GM19372 (cell line): ENCODE data around the gene ZC4H2.
A peak's percentile ranks its signal among the peaks of the same experiment; 100 is the strongest.
"Not testable (repeated sequence)": the region's sequence is repeated elsewhere in the genome, so short reads cannot be mapped to it uniquely, and the experiment has no call there.

Experiments used
- ATAC-seq: cut with Tn5 transposase; IDR thresholded peaks from one replicate; pipeline ENCODE4 v1.9.1; 2021; ENCODE audit warnings: mild to moderate bottlenecking, low read depth, moderate library complexity; ENCODE audit not compliant: unreplicated experiment

The ZC4H2 gene, protein sequence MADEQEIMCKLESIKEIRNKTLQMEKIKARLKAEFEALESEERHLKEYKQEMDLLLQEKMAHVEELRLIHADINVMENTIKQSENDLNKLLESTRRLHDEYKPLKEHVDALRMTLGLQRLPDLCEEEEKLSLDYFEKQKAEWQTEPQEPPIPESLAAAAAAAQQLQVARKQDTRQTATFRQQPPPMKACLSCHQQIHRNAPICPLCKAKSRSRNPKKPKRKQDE

DNA sequence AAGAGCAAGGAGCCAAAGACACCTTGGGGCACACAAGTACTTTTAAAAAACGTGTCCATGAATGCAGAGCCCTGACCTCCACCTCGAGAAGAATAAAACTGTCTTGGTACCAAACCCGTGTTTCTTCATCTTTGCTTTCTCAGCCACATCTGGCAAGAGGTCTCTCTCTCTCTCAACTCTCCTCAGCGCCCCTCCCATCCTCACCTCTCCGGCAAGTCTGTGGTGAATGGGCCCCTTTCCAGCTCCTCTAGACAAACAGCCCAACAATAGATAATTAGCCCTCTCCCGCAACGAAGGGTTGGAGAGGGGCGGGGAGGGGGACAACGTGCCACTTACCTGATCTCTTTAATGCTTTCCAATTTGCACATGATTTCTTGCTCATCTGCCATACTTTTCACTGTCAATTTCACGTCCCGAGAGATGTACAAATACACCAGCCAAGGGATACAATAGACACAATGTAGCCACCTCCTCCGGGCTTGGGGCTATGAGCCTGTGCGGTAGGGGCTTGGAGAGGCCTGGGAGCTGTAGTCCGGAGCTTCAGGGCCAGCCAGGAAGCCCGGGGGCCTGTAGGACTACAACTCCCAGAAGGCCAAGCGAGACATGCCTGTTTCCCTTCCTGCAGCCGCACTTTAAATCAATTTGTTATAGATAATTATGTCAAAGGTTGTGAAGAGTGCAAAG lies at the start of gene ZC4H2:
ZC4H2 (minus strand) TSS at position 462 of the 684 bp plus-strand sequence; CDS start at position 389, 73 bp downstream.
- ATAC-seq, result peak; percentile 97

DNA sequence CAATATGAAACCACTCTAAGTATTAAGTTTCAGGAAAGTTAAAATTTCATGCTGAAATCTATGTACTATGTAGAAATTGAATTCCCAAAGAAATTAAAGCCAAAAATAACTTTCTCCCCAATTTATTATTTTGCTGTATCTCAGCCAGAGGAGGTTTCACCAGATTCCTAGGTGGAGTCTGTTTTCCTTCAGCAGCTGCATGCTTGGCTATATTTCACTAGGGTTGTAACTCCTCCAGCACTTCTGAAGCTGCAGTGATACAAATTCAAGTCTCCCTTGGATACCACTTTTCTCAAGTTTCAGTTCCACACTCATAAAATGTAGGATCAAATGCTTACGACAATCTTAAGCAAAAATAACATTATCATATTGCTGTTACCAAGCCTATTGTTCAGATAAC lies 41.2 kb upstream of the ZC4H2 start:
- ATAC-seq, result no peak

DNA sequence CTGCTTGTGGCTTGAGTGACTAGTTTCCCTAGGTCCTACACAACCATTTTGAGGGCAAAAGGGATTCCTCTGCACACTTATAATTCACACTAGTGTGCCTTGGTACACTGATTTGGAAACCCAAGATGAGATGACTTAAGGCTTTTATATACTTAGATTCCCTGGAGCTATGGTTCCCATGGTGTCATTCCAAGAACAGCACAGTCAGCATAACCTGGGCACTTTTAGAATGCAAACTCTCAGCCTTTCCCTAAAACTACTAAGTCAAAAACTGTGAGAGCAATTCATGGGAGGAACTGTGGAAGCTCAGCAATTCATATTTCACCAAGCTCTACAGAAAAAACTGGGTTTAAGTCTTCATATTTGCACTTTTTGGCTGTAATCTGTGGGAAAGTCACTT lies 38.0 kb upstream of the ZC4H2 start:
- no peak for ATAC-seq

DNA sequence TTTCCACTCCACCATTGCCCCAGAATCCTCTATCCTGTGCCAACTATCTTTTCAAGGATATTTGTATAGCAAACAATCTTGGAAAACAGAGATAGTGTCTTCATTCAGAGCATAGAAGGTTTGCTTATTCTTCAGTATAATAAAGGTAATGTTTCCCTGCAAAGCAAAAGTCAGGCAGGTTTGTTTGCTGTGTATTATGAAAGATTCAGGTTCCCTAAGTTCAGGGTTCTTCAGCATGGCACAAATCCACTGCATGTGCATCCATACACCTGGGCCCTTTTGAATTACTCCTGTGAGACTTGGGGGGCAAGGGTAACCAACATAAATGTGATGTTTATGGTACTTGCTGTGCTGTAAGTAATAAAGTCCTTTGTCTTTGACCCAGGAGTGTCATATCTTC lies 33.2 kb upstream of the ZC4H2 start:
- no peak for ATAC-seq

DNA sequence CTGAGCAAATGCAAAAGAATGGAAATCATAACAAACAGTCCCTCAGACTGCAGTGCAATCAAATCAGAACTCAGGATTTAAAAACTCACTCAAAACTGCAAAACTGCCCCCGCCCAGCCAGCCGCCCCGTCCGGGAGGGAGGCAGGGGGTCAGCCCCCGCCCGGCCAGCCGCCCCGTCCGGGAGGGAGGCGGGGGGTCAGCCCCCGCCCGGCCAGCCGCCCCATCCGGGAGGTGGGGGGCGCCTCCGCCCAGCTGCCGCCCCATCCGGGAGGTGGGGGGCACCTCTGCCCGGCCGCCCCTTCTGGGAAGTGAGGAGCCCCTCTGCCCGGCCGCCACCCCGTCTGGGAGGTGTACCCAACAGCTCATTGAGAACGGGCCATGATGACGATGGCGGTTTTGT lies 26.0 kb upstream of the ZC4H2 start:
- ATAC-seq, result not testable (repeated sequence)

DNA sequence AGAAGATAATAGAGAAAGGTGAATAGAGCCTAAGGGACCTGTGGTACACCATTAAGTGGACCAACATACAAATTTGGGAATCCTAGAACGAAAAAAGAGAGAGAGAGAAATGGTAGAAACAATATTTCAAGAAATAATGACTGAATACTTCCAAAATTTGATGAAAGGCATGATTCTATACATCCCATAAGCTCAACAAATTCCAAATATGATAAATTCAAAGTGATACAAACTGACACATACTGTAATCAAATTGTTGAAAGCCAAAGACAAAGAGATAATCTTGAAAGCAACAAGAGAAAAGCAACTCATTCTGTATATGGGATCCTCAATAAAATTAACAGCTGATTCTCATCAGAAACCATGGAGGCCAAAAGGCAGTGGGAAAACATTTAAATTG lies 20.6 kb upstream of the ZC4H2 start:
- no peak for ATAC-seq

DNA sequence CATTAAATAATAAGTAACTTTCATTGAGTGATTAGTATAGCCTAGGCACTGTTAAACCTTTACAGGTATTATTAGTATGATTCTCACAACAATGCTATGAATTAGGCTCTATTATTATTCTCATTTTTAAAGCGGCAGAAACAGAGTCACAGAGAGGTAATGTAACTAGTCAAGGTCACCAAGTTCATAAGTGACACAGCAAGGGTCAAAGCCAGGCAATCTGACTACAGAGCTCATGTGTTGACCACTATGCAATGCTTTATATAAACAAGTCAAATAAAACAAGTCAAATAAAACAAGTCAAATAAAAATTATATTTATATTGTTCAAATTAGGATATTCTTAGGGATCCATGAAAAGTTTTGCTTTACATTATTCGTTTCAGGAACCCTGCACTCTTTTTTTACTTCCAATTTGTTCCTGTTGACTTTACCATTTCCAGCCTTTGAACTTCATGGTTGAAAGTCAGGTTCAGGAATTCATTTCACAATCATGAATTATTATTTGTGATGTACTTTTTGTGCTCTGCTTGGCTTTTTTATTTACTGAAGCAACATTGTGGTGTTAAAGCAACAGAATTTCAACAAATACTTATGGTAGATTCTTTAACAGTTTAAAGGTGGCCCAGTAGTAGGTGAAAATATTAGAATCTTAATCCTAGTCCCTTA lies 18.0 kb upstream of the ZC4H2 start:
- no peak for ATAC-seq

DNA sequence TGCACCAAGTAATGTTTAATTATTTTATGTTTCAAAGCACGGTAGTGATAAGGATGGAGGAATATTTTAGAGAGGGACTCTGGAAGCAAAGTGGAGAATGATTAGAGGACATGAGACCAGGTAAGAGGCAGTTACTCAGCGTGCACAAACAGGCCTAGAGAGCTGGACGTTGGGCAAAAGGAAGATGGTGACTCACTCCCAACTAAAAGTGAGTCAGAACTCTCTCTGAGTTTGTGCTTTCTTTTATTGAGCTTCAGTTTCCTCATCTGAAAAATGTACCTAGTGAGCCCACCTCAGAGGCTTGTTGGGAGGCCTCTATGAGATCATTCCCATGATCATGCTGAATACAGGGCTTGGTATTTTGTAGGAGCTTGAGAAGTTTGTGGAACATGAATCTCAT lies 1.6 kb upstream of the ZC4H2 start:
- ATAC-seq, result no peak

DNA sequence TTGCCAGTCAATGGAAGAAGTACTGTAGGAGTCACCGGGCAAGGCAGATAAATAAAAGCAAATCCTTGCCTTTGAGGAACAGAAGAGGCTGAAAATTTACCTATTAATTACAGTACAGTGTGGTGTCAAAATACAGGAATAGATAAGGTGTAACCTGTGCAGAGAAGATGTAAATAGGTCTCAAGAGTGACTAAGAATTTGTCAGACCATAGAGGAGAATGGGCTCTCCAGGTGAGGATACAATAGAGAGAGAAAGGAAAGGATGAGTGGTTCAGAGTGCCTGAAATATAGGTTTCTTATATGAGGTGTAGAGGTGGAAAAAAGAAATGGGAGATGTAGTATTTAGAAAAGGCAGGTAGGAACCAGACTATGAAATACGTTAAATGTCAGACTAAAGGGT lies 801 bp upstream of the ZC4H2 start:
- ATAC-seq, result no peak

DNA sequence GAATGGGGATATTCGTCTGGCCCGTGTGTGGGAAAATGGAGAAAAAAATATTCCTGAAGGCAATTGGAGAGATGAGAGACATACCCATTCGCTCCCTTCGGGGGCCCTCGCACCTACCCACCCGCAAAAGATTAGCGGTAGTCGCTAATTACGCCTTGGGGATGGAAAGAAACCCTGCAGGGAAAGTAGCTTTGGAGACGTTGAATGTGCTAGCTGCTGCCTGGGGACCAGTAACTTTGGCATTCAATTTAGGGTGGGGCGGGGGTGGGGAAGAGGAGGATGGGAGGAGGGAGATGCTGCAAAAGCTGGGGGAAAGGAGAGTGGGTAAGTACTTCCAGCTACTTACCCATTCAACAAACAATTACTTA lies 407 bp upstream of the ZC4H2 start:
- ATAC-seq, result peak; percentile 27

DNA sequence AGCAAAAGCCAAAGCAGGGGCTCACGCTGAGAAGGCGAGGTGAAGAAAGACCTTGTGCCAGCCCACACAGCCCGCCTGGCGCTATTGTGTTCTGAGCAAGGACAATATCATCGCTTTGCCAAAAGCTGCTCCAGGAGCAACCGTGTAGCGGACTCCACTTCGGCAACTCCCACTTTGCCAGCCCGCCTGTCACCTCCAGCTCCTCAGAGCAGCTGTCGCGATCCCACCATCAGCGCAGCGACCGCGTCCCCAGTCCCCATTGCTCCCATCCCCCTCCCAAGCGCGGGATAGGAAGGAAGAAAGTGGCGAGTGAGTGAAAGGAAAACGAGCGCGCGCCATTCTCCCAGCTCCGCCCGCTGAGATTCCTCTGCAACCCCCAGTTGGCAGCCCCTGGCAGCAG lies 759 bp downstream of the ZC4H2 start:
- no peak for ATAC-seq

DNA sequence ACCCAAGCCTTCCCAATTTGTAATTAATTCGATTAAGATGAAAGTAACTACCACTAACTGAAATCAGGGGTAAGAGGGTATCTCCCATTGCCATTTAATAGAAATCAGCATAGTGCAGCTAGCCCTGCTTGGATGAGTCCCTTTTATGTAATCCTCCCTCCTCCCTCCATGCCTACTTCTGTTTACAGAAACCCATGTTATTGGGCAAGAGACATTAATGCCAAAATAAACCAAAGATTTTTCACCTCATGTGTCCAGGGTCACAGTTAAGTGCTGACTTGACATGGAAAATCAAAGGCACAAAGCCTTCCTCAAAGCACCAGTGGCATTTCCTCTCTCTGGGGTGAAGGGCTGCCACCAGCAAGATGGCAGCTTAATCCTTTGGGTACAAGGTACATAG lies 50.8 kb downstream of the ZC4H2 start:
- ATAC-seq, result no peak

DNA sequence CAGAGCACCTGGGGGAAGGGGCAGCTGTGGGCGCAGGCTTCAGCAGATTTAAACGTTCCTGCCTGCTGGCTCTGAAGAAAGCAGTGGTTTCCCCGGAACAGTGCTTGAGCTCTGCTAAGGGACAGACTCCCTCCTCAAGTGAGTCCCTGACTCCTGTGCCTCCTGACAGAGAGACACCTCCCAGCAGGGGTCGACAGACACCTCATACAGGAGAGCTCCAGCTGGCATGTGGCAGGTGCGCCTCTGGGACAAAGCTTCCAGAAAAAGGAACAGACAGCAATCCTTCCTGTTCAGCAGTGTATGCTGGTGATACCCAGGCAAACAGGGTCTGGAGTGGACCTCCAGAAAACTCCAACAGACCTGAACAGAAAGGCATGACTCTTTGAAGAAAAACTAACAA lies 68.1 kb downstream of the ZC4H2 start:
- no peak for ATAC-seq

DNA sequence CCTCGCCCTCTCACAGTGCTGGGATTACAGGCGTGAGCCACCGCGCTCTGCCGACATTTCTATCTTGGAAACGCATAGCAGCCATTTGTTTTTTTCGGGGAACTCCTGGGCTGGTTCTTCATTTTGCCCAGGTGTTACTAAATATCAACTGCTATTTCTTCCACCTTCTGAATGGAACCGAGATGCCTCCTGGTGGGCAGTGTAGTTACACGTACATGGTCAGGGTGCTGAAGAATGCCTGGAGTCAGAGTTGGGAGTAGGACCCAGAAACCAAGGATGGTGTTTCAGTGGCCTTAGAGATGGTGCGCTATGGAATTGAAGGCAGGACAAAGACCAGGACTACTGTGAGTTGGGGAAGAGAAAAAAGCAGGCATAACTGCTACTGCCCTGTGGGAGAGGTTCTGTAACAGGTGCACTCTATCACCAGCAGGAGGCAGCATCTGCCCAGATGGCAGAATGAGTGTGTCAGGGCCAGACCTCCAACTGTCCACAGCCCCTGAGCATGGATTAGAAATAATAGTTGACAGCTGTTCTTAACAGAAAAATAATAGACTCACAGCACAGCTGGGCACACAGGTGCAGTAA lies 81.7 kb downstream of the ZC4H2 start:
- ATAC-seq, result peak; percentile 80

DNA sequence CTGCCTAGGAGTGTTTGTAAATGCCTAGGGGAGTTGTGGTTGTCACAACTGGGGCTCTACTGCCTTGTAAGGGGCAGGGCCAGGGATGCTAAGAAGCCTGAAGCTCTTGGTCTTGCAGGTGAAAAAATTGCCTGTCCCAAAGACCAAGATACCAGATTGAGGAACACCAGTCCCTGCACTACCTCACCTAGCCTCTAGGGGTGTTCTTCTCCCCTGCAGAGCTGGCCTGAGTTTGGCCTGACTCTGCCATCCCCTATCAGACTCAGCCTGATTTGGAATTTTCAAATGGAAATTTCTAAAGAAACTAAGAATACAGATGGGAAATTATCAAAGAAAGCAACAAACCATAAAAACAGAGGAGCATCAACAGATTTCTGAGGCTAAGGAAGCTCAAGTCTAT lies 90.4 kb downstream of the ZC4H2 start:
- ATAC-seq, result no peak

DNA sequence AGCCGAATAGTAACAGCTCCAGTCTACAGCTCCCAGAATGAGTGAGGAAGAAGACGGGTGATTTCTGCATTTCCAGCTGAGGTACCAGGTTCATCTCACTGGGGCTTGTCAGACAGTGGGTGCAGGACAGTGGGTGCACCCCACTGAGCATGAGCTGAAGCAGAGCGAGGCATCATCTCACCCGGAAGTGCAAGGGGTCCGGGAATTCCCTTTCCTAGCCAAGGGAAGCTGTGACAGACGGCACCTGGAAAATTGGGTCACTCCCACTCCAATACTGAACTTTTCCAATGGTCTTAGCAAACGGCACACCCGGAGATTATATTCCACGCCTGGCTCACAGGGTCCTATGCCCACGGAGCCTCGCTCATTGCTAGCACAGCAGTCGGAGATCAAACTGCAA lies 97.5 kb downstream of the ZC4H2 start:
- not testable (repeated sequence) for ATAC-seq

DNA sequence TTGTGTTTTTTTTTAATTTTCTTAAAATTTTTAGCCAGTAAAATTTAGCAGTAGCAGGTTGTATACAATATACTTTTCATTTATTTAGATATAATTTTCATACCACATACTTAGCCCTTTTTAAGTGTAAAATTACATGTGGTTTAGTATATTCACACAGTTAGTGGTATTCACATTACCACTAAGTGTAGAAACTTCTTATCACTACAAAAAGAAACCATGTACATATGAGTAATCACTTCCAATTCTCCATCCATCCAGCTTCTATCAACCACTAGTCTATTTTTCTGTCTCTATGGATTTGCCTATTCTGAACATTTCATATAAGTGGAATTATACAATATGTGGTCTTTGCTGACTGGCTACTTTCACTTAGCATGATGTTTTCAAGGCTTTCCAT lies 109.0 kb downstream of the ZC4H2 start:
- no peak for ATAC-seq
